Measurements from ENCODE around the gene NUMBL.

The NUMBL gene

GRCh38 chr19:40663695-40664692 is 26.5 kb downstream of the NUMBL start:
- no peaks in the 10 kb centered on the region for H4K20me1 ChIP-seq (ENCODE audit: insufficient read depth)
- TF ChIP-seq, protein P1, sequence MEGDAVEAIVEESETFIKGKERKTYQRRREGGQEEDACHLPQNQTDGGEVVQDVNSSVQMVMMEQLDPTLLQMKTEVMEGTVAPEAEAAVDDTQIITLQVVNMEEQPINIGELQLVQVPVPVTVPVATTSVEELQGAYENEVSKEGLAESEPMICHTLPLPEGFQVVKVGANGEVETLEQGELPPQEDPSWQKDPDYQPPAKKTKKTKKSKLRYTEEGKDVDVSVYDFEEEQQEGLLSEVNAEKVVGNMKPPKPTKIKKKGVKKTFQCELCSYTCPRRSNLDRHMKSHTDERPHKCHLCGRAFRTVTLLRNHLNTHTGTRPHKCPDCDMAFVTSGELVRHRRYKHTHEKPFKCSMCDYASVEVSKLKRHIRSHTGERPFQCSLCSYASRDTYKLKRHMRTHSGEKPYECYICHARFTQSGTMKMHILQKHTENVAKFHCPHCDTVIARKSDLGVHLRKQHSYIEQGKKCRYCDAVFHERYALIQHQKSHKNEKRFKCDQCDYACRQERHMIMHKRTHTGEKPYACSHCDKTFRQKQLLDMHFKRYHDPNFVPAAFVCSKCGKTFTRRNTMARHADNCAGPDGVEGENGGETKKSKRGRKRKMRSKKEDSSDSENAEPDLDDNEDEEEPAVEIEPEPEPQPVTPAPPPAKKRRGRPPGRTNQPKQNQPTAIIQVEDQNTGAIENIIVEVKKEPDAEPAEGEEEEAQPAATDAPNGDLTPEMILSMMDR (conservative IDR thresholded peaks at IDR 0.05; ENCODE audit: low read depth, low read length), result no peak
- H3K4me3 ChIP-seq (IDR thresholded peaks at IDR 0.05; ENCODE audit: insufficient read depth, low read depth, low read length), result no peak overlapping the region
- no peaks in the 10 kb centered on the region for H3K79me2 ChIP-seq (ENCODE audit: insufficient read depth, low read depth)
- peaks cover 15% of the 10 kb centered on the region for H3K4me1 ChIP-seq (ENCODE audit: low read depth, poor library complexity, severe bottlenecking)
- H2AFZ ChIP-seq (ENCODE audit: low read depth), result peak overlapping the region; percentile 90
- no peaks in the 10 kb centered on the region for H3K36me3 ChIP-seq (ENCODE audit: insufficient read depth)
- H3K27ac ChIP-seq, result peak overlapping the region; percentile 69; the same call in 1 of the 2 replicates
- no peaks in the 10 kb centered on the region for H3K27me3 ChIP-seq (ENCODE audit: insufficient read depth, low read depth)
- peak overlapping the region; percentile 65 for H3K4me2 ChIP-seq
- H3K9ac ChIP-seq, result peak overlapping the region; percentile 86; the same call in 1 of the 2 replicates

- H3K36me3 ChIP-seq (ENCODE audit: insufficient read depth), result no peaks in the 10 kb centered on the region
Observed at GRCh38 chr19:40662925-40663694, 27.3 kb downstream of the NUMBL start.

GRCh38 chr19:40661616-40662015 is 28.8 kb downstream of the NUMBL start:
- Histone ChIP-seq H4K20me1 (ENCODE audit: insufficient read depth) (no peaks in the 10 kb centered on the region), H2AFZ (ENCODE audit: low read depth) (no peak overlapping the region), H3K4me2 (no peak overlapping the region), H3K27ac (no peak overlapping the region), H3K36me3 (ENCODE audit: insufficient read depth) (no peaks in the 10 kb centered on the region), H3K27me3 (ENCODE audit: insufficient read depth, low read depth) (no peaks in the 10 kb centered on the region), H3K4me3 (IDR thresholded peaks at IDR 0.05; ENCODE audit: insufficient read depth, low read depth, low read length) (no peak overlapping the region), H3K4me1 (ENCODE audit: low read depth, poor library complexity, severe bottlenecking) (peaks cover 12% of the 10 kb centered on the region), H3K9ac (no peak overlapping the region), H3K79me2 (ENCODE audit: insufficient read depth, low read depth) (no peaks in the 10 kb centered on the region)
- TF ChIP-seq, protein P1 (conservative IDR thresholded peaks at IDR 0.05; ENCODE audit: low read depth, low read length), result no peak

More at GRCh38 chr19:40662925-40663694, 27.3 kb downstream of the NUMBL start:
- peak overlapping the region; percentile 65 for H3K4me2 ChIP-seq
- H3K4me3 ChIP-seq (IDR thresholded peaks at IDR 0.05; ENCODE audit: insufficient read depth, low read depth, low read length), result no peak overlapping the region
- H4K20me1 ChIP-seq (ENCODE audit: insufficient read depth), result no peaks in the 10 kb centered on the region
- H3K79me2 ChIP-seq (ENCODE audit: insufficient read depth, low read depth), result no peaks in the 10 kb centered on the region
- no peaks in the 10 kb centered on the region for H3K27me3 ChIP-seq (ENCODE audit: insufficient read depth, low read depth)
- H3K9ac ChIP-seq, result peak overlapping the region; percentile 86
- TF ChIP-seq, protein P1 (conservative IDR thresholded peaks at IDR 0.05; ENCODE audit: low read depth, low read length), result peak; percentile 44
- peak overlapping the region; percentile 90 for H2AFZ ChIP-seq (ENCODE audit: low read depth)
- H3K4me1 ChIP-seq (ENCODE audit: low read depth, poor library complexity, severe bottlenecking), result peaks cover 15% of the 10 kb centered on the region
- peak overlapping the region; percentile 69 for H3K27ac ChIP-seq

DNA sequence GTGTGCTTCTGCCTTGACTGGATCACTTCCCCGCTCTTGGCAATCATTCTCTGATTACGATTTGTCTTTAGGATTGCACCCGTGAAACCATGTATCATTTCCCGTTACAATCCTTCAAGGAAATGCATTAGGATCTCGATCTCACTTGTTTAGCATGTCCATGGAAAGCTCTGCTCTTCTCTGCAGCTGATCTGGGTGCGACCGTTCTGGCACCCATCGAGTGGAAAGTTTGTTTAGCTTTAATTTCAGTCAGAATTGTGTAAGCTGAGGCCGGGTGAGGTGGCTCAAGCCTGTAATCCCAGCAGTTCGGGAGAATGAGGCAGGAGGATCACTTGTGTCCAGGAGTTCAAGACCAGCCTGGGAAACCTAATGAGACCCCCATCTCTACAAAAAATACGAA is 30.9 kb downstream of the NUMBL start:
- no peak overlapping the region for H3K9ac ChIP-seq
- no peak overlapping the region for H3K27ac ChIP-seq
- H3K27me3 ChIP-seq (ENCODE audit: insufficient read depth, low read depth), result no peaks in the 10 kb centered on the region
- no peaks in the 10 kb centered on the region for H4K20me1 ChIP-seq (ENCODE audit: insufficient read depth)
- H3K4me2 ChIP-seq, result no peak overlapping the region
- no peaks in the 10 kb centered on the region for H3K79me2 ChIP-seq (ENCODE audit: insufficient read depth, low read depth)
- no peak overlapping the region for H3K4me3 ChIP-seq (IDR thresholded peaks at IDR 0.05; ENCODE audit: insufficient read depth, low read depth, low read length)
- no peaks in the 10 kb centered on the region for H3K36me3 ChIP-seq (ENCODE audit: insufficient read depth)
- H3K4me1 ChIP-seq (ENCODE audit: low read depth, poor library complexity, severe bottlenecking), result no peaks in the 10 kb centered on the region
- TF ChIP-seq, protein P1 (conservative IDR thresholded peaks at IDR 0.05; ENCODE audit: low read depth, low read length), result no peak
- no peak overlapping the region for H2AFZ ChIP-seq (ENCODE audit: low read depth)
